Thyroid gland (tissue), 4 donors: ENCODE data around the gene CIAO3.

Experiments used
- POLR2A ChIP-seq, 2 donors: fragments of 450-650 bp; IDR thresholded peaks; one replicate each; pipeline ENCODE4 v1.6.1; 2017; ENCODE audit warnings: antibody characterized with exemption in 2 of 2, mild to moderate bottlenecking in 2 of 2, moderate library complexity in 1 of 2
- TF ChIP-seq, protein P1 (sequence below), 6 experiments: fragments of 200-600 bp in 3 of 6; fragments of 450-650 bp in 3 of 6; sonication (generic) in 3 of 6; IDR thresholded peaks; one replicate each; pipeline ENCODE4 v1.5.1; 2016 to 2019; ENCODE audit warnings: antibody characterized with exemption in 6 of 6, mild to moderate bottlenecking in 2 of 6, inconsistent platforms in 1 of 6, moderate library complexity in 1 of 6

DNA sequence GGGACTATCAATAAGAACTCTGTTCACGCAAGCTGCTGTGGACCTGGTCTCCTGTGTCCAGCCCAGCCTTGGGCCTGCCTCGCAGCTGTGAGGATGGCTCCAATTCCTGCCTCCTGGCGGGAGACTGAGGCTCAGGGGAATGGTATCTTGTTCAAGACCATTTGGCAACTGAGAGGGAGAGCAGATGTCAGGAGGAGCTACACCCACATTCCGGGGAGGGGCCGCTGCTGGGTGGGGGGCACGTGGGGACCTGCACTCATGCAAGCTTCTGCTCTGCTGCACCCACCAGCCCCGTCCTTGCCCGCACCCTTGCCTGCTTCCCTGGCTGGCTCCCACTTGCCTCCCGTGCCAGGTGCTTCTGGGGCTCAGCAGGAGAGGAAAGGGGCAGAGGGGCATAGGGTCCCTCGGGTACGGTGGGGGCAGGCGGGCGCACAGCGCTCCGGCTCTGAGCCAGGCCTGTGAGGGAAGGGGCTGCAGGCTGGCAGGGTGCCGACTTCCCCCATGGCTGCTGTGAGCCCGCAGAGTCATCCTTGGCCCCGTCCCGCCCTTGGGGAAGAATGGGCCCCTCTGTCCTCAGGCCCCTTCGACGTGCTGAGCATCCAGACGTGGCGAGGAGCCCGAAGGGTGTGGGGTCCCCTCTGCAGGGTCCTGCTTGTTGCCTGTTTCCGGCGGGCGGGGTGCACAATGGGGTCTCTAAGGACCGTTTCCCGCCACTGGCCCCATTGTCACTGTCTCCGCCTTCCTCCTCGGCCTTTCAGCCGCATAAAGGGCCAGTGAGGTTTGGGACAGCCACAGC lies 23.1 kb downstream of the CIAO3 start:
- TF ChIP-seq, protein P1, sequence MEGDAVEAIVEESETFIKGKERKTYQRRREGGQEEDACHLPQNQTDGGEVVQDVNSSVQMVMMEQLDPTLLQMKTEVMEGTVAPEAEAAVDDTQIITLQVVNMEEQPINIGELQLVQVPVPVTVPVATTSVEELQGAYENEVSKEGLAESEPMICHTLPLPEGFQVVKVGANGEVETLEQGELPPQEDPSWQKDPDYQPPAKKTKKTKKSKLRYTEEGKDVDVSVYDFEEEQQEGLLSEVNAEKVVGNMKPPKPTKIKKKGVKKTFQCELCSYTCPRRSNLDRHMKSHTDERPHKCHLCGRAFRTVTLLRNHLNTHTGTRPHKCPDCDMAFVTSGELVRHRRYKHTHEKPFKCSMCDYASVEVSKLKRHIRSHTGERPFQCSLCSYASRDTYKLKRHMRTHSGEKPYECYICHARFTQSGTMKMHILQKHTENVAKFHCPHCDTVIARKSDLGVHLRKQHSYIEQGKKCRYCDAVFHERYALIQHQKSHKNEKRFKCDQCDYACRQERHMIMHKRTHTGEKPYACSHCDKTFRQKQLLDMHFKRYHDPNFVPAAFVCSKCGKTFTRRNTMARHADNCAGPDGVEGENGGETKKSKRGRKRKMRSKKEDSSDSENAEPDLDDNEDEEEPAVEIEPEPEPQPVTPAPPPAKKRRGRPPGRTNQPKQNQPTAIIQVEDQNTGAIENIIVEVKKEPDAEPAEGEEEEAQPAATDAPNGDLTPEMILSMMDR (IDR thresholded peaks at IDR 0.05), result no peak
- no peak for TF ChIP-seq POLR2A (IDR thresholded peaks at IDR 0.05)
